Erythroblast (primary cell): ENCODE data around the gene VASH2.

Experiments used
- DNase-seq, 2 experiments: peaks; one replicate each; lab custom pipeline; 2025; lab: John Stamatoyannopoulos, UW
- GATA1 ChIP-seq: IDR thresholded peaks from 2 replicates; pipeline ENCODE4 v1.6.1; 2011; ENCODE audit warnings: low read depth, mild to moderate bottlenecking, control low read depth, low read length, moderate library complexity
- POLR2A ChIP-seq: IDR thresholded peaks from 2 replicates; pipeline ENCODE4 v1.6.1; 2011; ENCODE audit warnings: mild to moderate bottlenecking, low read length

The VASH2 gene

DNA sequence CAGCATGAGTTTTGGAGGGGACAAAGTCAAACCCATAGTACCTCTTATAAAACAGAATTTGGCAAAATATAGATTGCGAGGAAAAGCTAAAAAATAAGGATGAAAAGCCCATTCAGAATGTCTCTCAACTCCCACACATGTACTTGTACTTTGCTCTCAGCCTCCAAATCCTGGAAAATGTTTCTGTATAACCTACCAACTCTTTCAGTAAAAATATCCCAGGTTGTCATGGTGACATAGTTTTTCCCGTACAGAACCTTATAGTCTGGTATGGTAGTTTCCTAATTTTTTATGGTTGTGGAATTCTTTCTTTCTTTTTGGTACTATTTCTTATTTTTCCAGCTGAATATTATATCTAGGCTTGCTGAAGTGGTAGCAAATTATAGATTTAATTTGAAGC lies 85.2 kb downstream of the VASH2 start:
- no peak for DNase-seq
- TF ChIP-seq GATA1: no peak
- TF ChIP-seq POLR2A: no peak
